ENCODE data around the gene DSTYK.

DSTYK gene

GRCh38 chr1:205240569-205240968 lies 29.1 kb upstream of the DSTYK start:
- TF ChIP-seq CTCF (conservative IDR thresholded peaks at IDR 0.05; ENCODE audit: control insufficient read depth, insufficient read depth, low read depth, low read length) = no peak
- no peak overlapping the region for H3K4me3 ChIP-seq (ENCODE audit: control insufficient read depth, low read depth, low read length)
- DNase-seq (ENCODE audit: low read depth) = no peak

- no peak overlapping the region for H3K4me3 ChIP-seq (ENCODE audit: control insufficient read depth, low read depth, low read length)
- TF ChIP-seq CTCF (conservative IDR thresholded peaks at IDR 0.05; ENCODE audit: control insufficient read depth, insufficient read depth, low read depth, low read length) = no peak
- DNase-seq (ENCODE audit: low read depth) = no peak
Measured at GRCh38 chr1:205240118-205240517, 28.6 kb upstream of the DSTYK start.

GRCh38 chr1:205239078-205239477 lies 27.6 kb upstream of the DSTYK start:
- no peak for TF ChIP-seq CTCF (conservative IDR thresholded peaks at IDR 0.05; ENCODE audit: control insufficient read depth, insufficient read depth, low read depth, low read length)
- H3K4me3 ChIP-seq (ENCODE audit: control insufficient read depth, low read depth, low read length) = no peak overlapping the region
- no peak for DNase-seq (ENCODE audit: low read depth)

- DNase-seq (ENCODE audit: low read depth) = no peak
- H3K4me3 ChIP-seq (ENCODE audit: control insufficient read depth, low read depth, low read length) = no peak overlapping the region
- no peak for TF ChIP-seq CTCF (conservative IDR thresholded peaks at IDR 0.05; ENCODE audit: control insufficient read depth, insufficient read depth, low read depth, low read length)
Measured at GRCh38 chr1:205237526-205238484, 26.3 kb upstream of the DSTYK start.

GRCh38 chr1:205236951-205237475 lies 25.5 kb upstream of the DSTYK start:
- H3K4me3 ChIP-seq (ENCODE audit: control insufficient read depth, low read depth, low read length) = no peak overlapping the region
- no peak for TF ChIP-seq CTCF (conservative IDR thresholded peaks at IDR 0.05; ENCODE audit: control insufficient read depth, insufficient read depth, low read depth, low read length)
- DNase-seq (ENCODE audit: low read depth) = no peak

DNA sequence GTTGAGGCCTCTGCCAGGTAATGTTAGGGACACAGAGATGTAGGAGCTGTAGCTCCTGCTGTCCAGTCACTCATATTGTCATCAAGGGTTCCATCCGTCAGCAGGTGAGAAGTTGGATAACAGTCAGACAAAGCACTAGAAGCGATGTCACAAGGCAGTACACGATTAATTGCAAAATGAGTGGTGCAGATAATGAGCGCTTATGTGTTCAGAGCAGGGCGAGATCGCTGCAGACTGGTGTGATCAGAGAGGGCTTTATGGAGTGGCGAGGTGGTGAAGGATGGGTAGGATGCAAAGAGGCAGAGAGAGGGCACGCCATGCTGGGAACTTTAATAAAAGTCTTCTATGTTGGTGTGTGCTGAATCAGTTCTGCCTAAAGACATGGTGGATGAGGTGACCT lies 25.0 kb upstream of the DSTYK start:
- TF ChIP-seq CTCF (conservative IDR thresholded peaks at IDR 0.05; ENCODE audit: control insufficient read depth, insufficient read depth, low read depth, low read length) = no peak
- H3K4me3 ChIP-seq (ENCODE audit: control insufficient read depth, low read depth, low read length) = no peak overlapping the region
- no peak for DNase-seq (ENCODE audit: low read depth)

Measured in fibroblast of mammary gland (primary cell).